Measurements from ENCODE around the gene CDC42BPG.

CDC42BPG gene

DNA sequence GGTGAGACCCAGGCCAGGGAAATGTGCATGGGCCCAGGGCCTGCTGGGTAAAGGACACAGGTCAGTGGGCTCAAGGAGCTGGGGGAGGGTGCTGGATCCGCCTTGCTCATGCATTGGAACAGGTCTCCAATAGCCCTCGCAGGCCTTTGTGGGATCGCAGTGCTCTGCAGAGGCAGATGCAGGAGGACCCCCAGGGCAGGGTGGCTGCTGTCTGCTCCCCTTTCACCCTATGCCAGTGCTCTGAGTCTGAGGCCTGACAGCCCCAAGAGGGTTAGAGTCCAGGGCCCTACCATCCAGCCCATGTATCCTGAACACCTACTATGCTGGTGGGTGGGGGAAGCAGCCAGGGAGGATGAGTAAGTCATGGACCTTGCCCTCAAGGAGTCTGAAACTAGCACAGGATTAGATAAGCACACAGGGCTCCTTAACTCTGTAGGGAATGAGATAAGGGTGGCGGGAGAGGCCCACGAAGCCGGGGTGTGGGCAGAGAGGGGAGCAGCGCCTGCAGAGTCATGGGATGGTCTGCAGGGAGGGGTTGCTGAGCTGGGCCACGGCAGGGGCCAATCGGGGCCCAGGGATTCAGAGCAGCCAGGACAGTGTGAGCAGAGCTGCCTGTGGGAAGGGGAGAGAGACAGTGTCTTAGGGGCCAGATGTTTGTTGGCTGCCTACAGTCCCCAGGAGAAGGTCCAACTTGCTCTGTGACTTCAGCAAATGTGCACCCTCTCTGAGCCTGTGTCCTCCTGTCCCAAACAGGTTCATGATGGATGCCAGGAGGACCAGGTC is 44.5 kb upstream of the CDC42BPG start:
- Histone ChIP-seq H3K36me3 (ENCODE audit: control insufficient read depth in 2 of 2, insufficient read depth in 1 of 2, low read length in 2 of 2) (no peaks in the 10 kb centered on the region), H3K4me1 (ENCODE audit: control insufficient read depth, insufficient read depth, low read length) (no peaks in the 10 kb centered on the region), H3K27ac (ENCODE audit: extremely low read depth, low read depth, low read length) (no peak overlapping the region), H3K4me3 (ENCODE audit: low read depth, low read length) (no peak overlapping the region), H3K9me3 (ENCODE audit: control insufficient read depth, insufficient read depth, low read depth, low read length) (no peaks in the 10 kb centered on the region)
- CTCF ChIA-PET, result interaction anchor here (0.5 to 5.2 kb wide), 16 partner anchors 8 to 1229 kb away, joined by 3 to 83 read pairs (median 4); partner anchors contain the start of gene EHD1
- POLR2A ChIA-PET, result interaction anchor here (1.5 kb wide), 1 partner anchor 30 kb away, joined by 3 read pairs; no protein-coding TSS in a partner anchor
- TF ChIP-seq, protein P1, sequence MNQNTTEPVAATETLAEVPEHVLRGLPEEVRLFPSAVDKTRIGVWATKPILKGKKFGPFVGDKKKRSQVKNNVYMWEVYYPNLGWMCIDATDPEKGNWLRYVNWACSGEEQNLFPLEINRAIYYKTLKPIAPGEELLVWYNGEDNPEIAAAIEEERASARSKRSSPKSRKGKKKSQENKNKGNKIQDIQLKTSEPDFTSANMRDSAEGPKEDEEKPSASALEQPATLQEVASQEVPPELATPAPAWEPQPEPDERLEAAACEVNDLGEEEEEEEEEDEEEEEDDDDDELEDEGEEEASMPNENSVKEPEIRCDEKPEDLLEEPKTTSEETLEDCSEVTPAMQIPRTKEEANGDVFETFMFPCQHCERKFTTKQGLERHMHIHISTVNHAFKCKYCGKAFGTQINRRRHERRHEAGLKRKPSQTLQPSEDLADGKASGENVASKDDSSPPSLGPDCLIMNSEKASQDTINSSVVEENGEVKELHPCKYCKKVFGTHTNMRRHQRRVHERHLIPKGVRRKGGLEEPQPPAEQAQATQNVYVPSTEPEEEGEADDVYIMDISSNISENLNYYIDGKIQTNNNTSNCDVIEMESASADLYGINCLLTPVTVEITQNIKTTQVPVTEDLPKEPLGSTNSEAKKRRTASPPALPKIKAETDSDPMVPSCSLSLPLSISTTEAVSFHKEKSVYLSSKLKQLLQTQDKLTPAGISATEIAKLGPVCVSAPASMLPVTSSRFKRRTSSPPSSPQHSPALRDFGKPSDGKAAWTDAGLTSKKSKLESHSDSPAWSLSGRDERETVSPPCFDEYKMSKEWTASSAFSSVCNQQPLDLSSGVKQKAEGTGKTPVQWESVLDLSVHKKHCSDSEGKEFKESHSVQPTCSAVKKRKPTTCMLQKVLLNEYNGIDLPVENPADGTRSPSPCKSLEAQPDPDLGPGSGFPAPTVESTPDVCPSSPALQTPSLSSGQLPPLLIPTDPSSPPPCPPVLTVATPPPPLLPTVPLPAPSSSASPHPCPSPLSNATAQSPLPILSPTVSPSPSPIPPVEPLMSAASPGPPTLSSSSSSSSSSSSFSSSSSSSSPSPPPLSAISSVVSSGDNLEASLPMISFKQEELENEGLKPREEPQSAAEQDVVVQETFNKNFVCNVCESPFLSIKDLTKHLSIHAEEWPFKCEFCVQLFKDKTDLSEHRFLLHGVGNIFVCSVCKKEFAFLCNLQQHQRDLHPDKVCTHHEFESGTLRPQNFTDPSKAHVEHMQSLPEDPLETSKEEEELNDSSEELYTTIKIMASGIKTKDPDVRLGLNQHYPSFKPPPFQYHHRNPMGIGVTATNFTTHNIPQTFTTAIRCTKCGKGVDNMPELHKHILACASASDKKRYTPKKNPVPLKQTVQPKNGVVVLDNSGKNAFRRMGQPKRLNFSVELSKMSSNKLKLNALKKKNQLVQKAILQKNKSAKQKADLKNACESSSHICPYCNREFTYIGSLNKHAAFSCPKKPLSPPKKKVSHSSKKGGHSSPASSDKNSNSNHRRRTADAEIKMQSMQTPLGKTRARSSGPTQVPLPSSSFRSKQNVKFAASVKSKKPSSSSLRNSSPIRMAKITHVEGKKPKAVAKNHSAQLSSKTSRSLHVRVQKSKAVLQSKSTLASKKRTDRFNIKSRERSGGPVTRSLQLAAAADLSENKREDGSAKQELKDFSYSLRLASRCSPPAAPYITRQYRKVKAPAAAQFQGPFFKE (tag by site-specific recombination; IDR thresholded peaks at IDR 0.05; ENCODE audit: borderline replicate concordance), result no peak
- TF ChIP-seq, protein P2, sequence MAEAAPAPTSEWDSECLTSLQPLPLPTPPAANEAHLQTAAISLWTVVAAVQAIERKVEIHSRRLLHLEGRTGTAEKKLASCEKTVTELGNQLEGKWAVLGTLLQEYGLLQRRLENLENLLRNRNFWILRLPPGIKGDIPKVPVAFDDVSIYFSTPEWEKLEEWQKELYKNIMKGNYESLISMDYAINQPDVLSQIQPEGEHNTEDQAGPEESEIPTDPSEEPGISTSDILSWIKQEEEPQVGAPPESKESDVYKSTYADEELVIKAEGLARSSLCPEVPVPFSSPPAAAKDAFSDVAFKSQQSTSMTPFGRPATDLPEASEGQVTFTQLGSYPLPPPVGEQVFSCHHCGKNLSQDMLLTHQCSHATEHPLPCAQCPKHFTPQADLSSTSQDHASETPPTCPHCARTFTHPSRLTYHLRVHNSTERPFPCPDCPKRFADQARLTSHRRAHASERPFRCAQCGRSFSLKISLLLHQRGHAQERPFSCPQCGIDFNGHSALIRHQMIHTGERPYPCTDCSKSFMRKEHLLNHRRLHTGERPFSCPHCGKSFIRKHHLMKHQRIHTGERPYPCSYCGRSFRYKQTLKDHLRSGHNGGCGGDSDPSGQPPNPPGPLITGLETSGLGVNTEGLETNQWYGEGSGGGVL (tag by site-specific recombination; IDR thresholded peaks at IDR 0.05), result peak; percentile 86
- TF ChIP-seq, protein P3, sequence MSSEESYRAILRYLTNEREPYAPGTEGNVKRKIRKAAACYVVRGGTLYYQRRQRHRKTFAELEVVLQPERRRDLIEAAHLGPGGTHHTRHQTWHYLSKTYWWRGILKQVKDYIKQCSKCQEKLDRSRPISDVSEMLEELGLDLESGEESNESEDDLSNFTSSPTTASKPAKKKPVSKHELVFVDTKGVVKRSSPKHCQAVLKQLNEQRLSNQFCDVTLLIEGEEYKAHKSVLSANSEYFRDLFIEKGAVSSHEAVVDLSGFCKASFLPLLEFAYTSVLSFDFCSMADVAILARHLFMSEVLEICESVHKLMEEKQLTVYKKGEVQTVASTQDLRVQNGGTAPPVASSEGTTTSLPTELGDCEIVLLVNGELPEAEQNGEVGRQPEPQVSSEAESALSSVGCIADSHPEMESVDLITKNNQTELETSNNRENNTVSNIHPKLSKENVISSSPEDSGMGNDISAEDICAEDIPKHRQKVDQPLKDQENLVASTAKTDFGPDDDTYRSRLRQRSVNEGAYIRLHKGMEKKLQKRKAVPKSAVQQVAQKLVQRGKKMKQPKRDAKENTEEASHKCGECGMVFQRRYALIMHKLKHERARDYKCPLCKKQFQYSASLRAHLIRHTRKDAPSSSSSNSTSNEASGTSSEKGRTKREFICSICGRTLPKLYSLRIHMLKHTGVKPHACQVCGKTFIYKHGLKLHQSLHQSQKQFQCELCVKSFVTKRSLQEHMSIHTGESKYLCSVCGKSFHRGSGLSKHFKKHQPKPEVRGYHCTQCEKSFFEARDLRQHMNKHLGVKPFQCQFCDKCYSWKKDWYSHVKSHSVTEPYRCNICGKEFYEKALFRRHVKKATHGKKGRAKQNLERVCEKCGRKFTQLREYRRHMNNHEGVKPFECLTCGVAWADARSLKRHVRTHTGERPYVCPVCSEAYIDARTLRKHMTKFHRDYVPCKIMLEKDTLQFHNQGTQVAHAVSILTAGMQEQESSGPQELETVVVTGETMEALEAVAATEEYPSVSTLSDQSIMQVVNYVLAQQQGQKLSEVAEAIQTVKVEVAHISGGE (tag by site-specific recombination; conservative IDR thresholded peaks at IDR 0.05; ENCODE audit: low read depth), result no peak
- TF ChIP-seq ZNF416 (tag by site-specific recombination; IDR thresholded peaks at IDR 0.05) (no peak), ZFP41 (tag by site-specific recombination; IDR thresholded peaks at IDR 0.05; ENCODE audit: borderline replicate concordance) (no peak), ZNF354C (tag by site-specific recombination; IDR thresholded peaks at IDR 0.05; ENCODE audit: borderline replicate concordance, low read depth) (no peak), ZNF121 (tag by site-specific recombination; IDR thresholded peaks at IDR 0.05) (no peak), ZNF473 (tag by site-specific recombination; IDR thresholded peaks at IDR 0.05) (no peak), MYNN (tag by site-specific recombination; IDR thresholded peaks at IDR 0.05; ENCODE audit: borderline replicate concordance) (no peak), ZNF169 (tag by site-specific recombination; IDR thresholded peaks at IDR 0.05) (no peak), ZNF514 (tag by site-specific recombination; IDR thresholded peaks at IDR 0.05) (no peak), KLF1 (tag by site-specific recombination; IDR thresholded peaks at IDR 0.05) (peak; percentile 57; the same call in 1 of the 2 replicates), ZNF677 (tag by site-specific recombination; IDR thresholded peaks at IDR 0.05) (no peak), ZNF23 (tag by site-specific recombination; IDR thresholded peaks at IDR 0.05; ENCODE audit: borderline replicate concordance) (no peak), ZNF155 (tag by site-specific recombination; IDR thresholded peaks at IDR 0.05) (no peak)
- TF ChIP-seq, protein P4, sequence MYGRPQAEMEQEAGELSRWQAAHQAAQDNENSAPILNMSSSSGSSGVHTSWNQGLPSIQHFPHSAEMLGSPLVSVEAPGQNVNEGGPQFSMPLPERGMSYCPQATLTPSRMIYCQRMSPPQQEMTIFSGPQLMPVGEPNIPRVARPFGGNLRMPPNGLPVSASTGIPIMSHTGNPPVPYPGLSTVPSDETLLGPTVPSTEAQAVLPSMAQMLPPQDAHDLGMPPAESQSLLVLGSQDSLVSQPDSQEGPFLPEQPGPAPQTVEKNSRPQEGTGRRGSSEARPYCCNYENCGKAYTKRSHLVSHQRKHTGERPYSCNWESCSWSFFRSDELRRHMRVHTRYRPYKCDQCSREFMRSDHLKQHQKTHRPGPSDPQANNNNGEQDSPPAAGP (tag by site-specific recombination; IDR thresholded peaks at IDR 0.05), result peak; percentile 80
- TF ChIP-seq, protein P5, sequence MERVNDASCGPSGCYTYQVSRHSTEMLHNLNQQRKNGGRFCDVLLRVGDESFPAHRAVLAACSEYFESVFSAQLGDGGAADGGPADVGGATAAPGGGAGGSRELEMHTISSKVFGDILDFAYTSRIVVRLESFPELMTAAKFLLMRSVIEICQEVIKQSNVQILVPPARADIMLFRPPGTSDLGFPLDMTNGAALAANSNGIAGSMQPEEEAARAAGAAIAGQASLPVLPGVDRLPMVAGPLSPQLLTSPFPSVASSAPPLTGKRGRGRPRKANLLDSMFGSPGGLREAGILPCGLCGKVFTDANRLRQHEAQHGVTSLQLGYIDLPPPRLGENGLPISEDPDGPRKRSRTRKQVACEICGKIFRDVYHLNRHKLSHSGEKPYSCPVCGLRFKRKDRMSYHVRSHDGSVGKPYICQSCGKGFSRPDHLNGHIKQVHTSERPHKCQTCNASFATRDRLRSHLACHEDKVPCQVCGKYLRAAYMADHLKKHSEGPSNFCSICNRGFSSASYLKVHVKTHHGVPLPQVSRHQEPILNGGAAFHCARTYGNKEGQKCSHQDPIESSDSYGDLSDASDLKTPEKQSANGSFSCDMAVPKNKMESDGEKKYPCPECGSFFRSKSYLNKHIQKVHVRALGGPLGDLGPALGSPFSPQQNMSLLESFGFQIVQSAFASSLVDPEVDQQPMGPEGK (tag by site-specific recombination; IDR thresholded peaks at IDR 0.05), result peak; percentile 16; the same call in 1 of the 2 replicates

All from HEK293 (cell line).